T-helper 1 cell (primary cell): ENCODE results near the gene NQO2.
"Not testable (repeated sequence)": the region's sequence is repeated elsewhere in the genome, so short reads cannot be mapped to it uniquely, and the experiment has no call there.

Experiments
- DNase-seq, 5 donors: peaks; one replicate each; pipeline ENCODE4 v3.0.0-alpha.2; 2012 to 2020

The NQO2 gene

GRCh38 chr6:3041606-3042005, 41.9 kb downstream of the NQO2 start:
- no peak for DNase-seq

- DNase-seq, result no peak
These were observed 45.7 kb downstream of the NQO2 start for GRCh38 chr6:3045369-3045768.

- no peak for DNase-seq
These were observed 46.1 kb downstream of the NQO2 start for GRCh38 chr6:3045777-3046176.

GRCh38 chr6:3046295-3046694, 46.6 kb downstream of the NQO2 start:
- DNase-seq, result no peak

DNA sequence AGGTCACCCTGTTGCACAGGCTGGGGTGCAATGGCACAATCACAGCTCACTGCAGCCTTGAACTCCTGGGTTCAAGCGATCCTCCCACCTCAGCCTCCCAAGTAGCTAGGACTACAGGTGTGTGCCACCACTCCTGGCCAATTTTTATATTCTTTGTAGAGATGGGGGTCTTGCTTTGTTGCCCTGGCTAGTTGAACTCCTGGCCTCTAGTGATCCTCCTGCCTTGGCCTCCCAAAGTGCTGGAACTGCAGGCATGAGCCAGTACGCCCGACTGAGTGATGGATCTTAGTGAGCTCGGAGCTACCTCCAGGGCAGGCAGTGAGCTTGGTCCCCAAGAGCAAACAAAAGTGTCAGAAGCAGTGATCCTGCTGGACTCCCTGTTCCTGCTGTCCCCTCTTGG, 48.3 kb downstream of the NQO2 start:
- not testable (repeated sequence) for DNase-seq

GRCh38 chr6:3052481-3053230, 53.0 kb downstream of the NQO2 start:
- no peak for DNase-seq

DNA sequence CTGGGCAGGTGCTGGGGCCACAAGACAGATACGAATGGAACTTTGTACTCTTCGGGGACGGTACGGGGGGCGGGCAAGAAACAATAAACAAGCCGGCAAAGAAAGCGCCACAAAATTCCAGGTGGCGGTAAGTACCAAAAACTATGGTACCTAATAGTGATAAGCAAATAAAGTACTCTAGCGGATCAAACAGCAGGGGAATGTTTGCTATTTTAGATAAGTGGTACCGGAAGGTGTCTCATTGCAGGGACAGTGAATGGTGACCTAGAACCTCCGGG, 53.5 kb downstream of the NQO2 start:
- no peak for DNase-seq

GRCh38 chr6:3054229-3055157, 54.8 kb downstream of the NQO2 start:
- not testable (repeated sequence) for DNase-seq

DNA sequence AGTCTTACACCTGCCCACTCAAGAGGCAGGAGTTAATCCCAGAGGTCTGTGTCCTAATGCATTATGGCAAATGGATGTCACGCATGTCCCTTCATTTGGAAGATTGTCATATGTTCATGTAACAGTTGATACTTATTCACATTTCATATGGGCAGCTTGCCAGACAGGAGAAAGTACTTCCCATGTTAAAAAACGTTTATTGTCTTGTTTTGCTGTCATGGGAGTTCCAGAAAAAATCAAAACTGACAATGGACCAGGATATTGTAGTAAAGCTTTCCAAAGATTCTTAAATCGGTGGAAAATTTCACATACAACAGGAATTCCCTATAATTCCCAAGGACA, 55.4 kb downstream of the NQO2 start:
- DNase-seq, result not testable (repeated sequence)

DNA sequence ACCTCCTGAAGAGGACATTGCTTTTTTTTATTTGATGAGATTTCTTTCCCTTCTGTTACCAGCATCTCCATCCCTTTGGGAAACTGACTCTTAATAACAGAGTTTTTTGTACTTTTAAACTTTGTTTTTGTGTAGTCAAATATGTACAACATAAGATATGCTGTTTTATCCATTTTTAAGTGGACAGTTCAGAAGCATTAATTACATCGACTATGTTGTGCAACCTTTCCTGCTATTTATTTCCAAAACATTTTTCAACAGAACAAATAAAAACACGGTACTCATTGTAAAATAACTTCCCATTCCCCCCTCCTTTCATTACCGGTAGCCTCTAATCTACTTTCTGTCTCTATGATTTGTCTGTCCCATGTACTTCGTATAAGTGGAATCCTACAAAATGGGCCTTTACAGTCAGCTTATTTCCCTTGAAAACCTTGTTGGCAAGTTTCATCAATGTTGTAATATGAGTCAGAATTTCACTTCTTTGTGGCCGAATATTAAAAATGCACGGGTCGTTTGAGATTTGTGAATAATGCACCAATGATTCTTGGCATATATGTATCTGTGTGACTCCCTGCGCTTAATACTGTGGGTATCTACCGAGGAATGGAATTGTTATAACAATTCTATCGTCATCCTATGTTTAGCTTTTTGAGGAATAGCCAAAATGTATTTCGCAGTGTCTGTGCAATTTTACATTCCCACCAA, 57.5 kb downstream of the NQO2 start:
- no peak for DNase-seq

DNA sequence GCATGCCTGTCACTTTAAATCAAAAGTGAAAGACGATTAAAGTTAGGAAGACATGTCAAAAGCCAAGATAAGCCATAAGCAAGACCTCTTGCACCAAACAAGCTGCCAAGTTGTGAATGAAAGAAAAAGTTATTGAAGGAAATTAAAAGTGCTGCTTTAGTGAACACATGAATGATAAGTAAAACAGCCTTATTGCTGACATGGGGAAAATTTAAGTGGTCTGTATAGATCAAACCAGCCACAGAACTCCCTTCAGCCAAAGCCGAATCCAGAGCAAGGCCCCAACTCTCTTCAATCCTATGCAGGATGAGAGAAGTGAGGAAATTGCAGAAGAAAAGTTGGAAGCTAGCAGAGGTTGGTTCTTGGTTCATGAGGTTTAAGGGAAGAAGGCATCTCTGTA, 59.3 kb downstream of the NQO2 start:
- no peak for DNase-seq

- not testable (repeated sequence) for DNase-seq
These were observed 60.4 kb downstream of the NQO2 start for GRCh38 chr6:3060092-3060491.

DNA sequence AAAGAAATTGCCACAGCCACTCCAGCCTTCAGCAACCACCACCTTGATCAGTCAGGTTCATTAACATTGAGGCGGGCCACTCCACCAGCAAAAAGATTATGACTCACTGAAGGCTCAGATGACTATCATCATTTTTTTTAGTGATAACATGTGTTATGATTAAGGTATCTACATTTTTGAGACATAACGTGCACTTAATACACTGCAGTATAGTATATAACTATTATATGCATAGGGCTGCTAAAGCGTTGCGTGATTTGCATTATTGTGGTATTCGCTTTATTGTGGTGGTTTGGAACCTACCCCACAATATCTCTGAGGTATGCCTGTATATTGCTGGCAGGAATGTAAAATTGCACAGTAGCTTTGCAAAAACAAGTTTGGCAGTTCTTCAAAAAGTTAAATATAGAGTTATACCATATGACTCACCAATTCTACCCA, 61.8 kb downstream of the NQO2 start:
- DNase-seq, result no peak

- DNase-seq, result not testable (repeated sequence)
These were observed 63.6 kb downstream of the NQO2 start for GRCh38 chr6:3063340-3063732.

GRCh38 chr6:3063733-3064700, 64.3 kb downstream of the NQO2 start:
- peak; percentile 82 to 92 (median 87) for DNase-seq

DNA sequence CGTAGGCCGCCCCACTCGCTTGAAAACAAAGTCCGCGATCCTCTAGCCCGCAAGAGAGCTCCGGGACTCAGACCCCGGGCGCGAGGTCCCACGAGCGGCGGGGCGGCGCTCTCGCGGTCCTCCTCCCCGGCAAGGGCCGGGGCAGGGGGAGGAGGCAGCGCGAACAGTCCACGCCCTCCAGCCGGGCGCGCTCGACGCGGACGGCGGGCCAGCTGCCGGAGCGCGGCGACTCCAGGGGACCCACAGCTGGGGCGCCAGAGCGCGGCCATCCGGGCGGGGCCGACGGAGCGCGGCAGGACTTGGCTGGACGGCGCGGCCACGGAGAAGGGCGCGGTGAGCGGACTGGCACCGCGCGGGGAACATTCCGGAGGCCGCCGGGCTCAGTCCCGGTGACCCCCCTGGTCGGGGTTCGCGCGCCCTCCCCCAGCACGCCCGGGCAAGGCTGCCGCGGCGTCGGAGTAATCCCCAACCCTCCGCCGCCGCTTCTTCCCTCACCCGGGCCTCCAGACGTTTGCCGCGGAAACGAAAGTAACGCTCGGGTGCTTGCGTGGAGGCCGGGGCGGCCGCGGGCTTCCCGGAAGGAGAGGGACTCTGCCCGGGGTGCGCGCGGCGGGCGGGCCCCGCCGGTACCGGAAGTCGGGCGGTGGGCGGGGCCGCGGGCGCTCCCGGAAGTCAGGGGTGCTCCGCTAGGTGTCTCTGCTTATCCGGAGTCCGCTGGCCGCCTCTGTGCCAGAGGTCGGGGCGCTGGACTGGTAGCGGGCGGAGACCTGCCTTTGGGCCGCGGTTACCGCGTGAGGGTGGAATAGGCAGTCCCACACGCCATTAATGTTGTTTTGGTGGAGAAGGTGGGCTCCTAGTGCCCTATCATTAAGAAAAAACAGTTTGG, 68.9 kb downstream of the NQO2 start, which contains the start of gene RIPK1:
Gene RIPK1 (plus strand): TSS at position 166 of the 886 bp plus-strand sequence. CDS start 8,330 bp downstream, outside the sequence.
- peak; percentile 88 to 96 (median 92) for DNase-seq
